ENCODE results near the gene ATP11C. TPM values are rescaled to one million over a fixed set of nuclear protein-coding genes. Genes with fewer than 3 reads are reported as not detected.

Gene ATP11C
- total RNA-seq, result 24.5 and 49.3 TPM in 2 replicates

DNA sequence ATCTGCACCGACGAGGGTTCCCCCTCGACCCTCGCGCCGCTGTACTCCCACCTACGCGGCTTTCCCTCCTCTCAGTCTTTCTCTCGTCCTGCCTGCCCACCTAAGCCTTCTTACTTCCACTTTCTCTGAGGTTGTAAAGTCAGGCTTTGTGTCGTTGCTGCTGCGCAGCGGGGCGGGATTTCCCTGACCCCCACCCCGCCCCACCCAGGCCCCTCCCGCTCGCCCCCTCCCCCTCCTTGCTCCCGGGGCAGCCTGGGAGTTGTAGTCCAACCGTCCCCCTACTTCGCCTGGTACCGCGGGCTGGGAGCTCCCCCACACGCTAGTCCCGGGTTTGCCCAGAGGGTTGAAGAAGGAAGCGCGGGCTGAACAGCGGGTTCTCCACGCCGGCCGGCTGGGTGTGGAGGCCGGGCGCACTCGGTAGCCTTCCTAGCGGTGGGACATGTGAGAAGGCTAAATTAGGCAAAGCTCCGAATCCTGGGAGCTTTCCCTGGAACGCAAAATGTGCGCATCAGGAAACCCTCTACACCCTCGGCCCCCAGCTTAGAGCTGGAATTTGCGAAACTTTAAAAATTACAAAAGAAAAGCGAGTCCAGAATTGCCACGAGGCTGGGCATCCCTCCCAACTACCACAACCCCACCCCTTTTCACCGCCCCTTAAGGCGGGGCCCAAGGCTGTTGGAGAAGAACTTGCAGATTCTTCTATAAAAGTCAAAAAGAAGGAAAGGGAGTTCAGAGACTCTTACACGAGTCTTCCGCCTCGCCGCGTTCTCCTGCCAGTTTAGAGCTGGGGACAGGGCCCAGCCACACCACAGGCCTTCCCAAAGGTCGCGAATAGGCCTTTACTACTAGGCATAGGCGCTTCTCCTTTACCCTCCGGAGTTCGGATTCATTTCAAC lies at the start of gene ATP11C:
TSS of gene ATP11C (minus strand) at position 153 of the 896 bp plus-strand sequence. CDS start 1,011 bp downstream, outside the sequence.

DNA sequence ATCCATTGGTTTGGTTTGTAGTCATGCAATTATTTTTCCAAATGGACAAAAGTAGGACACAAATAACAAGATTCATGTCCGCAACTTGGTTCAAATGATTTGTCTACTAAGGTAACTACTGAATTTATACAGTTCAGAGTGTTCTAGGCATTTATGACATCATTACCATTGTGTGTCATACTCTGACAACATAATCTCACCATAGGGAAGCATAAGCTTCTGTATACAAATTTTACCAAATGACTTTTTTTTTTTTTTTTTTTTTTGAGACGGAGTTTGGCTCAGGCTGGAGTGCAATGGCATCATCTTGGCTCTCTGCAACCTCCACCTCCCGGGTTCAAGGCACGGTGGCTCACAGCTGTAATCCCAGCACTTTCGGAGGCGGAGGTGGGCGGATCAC lies 32.6 kb upstream of the ATP11C start, which contains the start of gene CXorf66:
TSS of gene CXorf66 (minus strand) at position 101 of the 400 bp plus-strand sequence. CDS start at position 76, 25 bp downstream.

DNA sequence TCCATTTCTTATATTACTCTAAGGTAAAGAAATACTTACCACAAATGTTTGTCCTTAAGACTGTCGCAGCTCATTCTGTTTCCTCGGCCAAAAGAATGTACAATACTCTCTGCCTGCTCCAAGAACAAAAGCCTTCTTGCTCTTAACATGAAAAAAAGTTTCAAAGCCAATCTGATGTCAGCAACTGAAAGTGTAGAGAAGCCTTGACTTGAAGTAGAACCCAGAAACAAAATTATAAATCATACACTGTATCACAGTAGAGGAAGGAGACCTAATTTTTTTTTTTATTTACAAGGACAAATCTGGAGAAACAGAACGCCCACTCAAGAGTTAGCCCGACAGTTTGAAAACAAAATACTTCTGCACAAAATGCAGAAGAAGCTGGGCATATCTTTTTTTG lies 224.8 kb downstream of the ATP11C start, which contains the start of gene MCF2:
TSS of gene MCF2 (minus strand) at position 101 of the 400 bp plus-strand sequence. CDS start 56,423 bp downstream, outside the sequence.

Other genes starting within 250 kb of the ATP11C start
- 0.17 and 0.47 TPM in 2 replicates for gene MCF2, start 224.9 kb downstream of the ATP11C start, total RNA-seq
- not detected in 2 replicates for gene CXorf66, start 32.5 kb upstream of the ATP11C start, total RNA-seq